GM19043 (cell line): ENCODE measurements around the gene VSTM2L.

Source experiments
- ATAC-seq: cut with Tn5 transposase; IDR thresholded peaks from one replicate; pipeline ENCODE4 v1.9.1; 2021; ENCODE audit warnings: low read depth; ENCODE audit not compliant: unreplicated experiment

VSTM2L gene

GRCh38 chr20:37917461-37917860 lies 14.5 kb downstream of the VSTM2L start:
- ATAC-seq = no peak

DNA sequence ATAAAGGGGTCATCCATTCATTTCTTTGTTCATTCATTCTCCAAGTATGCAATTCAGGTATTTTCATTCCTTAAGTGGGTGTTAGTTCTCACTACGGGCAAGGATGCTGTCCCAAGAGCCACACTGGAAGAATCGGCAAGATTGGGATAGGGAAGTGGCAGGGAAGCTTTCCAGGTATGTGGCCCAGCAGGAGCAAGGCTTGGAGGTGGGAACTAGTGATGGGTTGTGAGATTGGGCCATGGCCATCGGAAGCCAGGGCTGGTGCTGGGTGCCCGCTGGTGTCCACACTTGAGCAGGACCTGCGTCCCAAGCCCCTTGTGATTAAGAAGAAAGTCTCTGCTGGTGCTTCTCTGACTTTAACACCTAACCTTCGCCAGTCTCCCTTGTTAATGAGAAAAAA lies 15.1 kb downstream of the VSTM2L start:
- no peak for ATAC-seq

DNA sequence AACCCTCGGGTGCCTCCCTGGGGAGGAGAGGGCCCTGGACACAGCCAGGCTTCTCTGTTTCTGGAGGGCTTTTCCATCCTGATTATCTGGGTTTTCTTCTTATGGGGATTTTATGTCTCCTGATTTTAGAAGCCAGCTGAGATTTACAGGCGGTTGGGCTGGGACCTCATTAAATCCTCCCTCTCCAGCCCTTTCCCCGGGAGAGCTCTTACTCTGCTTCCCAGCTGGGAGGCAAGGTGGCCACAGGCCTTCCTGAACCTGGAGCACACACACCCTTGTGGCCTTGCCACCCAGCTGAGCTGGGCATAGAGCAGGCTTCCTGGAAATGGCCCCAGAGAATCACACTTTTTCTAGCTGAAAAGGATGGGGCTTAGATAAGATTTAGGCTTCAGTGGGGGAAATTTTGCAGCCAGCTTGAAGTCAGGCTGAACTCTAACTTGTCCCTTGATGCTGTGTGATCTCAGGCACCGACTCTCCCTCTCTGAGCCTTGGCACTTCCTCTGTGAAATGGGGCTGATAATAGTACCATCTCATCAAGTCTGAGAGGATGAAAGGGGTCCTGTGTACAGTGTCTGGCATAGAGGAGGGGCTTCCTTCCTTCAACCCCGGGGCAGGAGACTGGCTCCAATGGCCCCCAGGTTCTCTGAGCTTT lies 16.6 kb downstream of the VSTM2L start:
- ATAC-seq = no peak

DNA sequence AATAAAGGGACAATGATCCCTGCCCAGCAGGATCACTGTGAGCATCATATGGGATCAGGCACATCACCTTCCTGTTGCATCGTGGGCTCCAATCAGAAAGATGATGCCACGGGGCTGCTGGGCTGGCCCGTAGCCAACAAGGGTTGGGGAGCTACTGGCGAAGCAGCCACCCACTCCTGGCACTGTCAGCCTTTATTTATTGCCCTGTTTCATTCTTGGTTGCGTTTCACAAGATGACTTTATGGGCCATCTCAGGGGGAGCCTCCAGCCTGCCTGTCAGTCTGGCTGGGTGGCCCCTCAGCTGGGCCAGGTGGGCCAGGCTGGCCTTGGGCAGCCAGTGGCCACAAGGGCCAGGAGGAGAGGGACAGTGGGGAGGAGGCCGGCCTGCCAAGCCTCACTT lies 17.3 kb downstream of the VSTM2L start:
- ATAC-seq = no peak

GRCh38 chr20:37920679-37921322 lies 17.9 kb downstream of the VSTM2L start:
- no peak for ATAC-seq

DNA sequence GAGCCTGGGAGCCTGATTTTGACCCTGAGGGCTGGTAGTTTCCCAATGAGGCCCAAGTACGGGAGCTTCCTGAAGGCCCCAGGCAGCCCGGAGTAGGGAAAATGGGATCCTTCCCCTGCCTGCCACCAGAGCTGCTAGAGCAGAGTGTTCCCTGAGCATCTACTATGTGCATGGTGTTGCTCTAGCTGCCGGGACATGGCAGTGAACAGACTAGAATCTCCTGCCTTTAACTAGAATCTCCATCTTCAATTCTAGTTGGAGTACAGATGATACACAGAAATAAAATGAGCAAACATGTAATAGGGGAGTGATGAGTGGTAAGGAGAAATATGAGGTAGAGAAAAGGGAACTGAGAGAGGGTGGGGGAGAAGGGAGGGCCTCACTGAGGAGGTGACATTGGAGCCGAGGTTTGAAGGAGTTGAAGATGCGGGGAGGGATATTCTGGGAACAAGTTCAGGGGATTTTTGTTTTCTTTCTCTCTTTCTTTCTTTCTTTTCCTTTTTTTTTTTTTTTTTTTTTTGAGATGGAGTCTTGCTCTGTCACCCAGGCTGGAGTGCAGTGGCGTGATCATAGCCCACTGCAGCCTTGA lies 18.5 kb downstream of the VSTM2L start:
- peak; percentile 43 for ATAC-seq

DNA sequence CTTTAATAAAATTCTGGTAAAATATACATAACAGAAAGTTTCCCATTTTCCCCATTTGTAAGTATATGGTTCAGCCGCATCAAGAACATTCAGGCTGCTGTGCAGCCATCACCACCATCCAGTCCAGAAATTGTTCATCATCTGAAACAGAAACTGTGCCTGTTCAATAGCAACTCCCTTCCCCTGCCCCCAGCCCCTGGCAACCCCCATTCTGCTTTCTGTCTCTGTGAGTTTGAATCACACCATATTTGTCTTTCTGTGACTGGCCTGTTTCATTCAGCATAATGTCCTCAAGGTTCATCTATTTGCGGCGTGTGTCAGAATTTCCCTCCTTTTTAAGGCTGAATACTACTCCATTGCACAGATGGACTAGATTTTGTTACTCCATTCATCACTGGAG lies 19.1 kb downstream of the VSTM2L start:
- ATAC-seq = peak; percentile 66

DNA sequence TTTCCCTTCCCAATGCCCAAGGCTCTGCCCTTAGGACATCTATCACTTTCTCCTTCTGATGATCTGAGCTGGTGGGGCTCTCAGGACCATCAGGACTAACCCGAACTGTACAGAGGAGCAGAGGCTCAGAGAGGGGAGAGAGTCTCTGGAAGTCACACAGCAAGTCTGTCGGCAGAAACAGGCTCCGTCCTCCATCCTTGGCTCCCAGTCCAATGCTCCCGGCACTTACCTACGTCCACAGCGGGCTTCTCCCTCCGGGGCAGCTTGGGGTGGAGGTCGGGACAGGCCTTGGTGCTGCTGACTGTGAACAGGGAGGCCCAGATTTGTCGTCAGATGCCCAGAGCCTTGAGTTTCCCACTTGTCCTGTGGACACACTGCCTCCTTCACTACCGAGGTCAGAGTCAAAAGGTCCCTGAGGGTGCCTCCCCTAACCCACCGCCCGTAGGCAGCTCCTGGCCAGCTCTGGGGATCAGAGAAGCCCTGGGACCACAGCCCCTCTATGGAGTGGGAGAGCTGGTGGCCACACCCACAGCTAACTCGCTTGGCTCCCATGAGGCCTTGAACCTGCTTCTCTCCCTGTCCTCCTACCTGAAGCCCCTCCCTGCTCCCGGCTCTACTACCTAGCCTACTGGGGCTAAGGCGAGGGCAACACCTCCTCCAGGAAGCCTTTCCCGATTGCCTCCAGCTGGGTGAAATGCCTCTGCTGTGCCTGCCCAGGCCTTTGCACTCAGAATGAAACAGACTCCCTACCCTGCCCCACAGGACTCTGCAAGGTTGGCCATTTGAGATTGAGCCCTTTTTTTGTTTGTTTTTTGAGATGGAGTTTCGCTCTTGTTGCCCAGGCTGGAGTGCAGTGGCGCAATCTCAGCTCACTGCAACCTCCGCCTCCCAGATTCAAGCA lies 22.6 kb downstream of the VSTM2L start:
- no peak for ATAC-seq

- ATAC-seq = no peak
Observed at GRCh38 chr20:37926612-37927011, 23.7 kb downstream of the VSTM2L start.

- ATAC-seq = no peak
Observed at GRCh38 chr20:37927410-37928095, 24.6 kb downstream of the VSTM2L start.

- no peak for ATAC-seq
Observed at GRCh38 chr20:37928996-37929682, 26.2 kb downstream of the VSTM2L start.

GRCh38 chr20:37929683-37930014 lies 26.7 kb downstream of the VSTM2L start:
- no peak for ATAC-seq

GRCh38 chr20:37931153-37931922 lies 28.4 kb downstream of the VSTM2L start:
- ATAC-seq = no peak

GRCh38 chr20:37932074-37932473 lies 29.1 kb downstream of the VSTM2L start:
- no peak for ATAC-seq

DNA sequence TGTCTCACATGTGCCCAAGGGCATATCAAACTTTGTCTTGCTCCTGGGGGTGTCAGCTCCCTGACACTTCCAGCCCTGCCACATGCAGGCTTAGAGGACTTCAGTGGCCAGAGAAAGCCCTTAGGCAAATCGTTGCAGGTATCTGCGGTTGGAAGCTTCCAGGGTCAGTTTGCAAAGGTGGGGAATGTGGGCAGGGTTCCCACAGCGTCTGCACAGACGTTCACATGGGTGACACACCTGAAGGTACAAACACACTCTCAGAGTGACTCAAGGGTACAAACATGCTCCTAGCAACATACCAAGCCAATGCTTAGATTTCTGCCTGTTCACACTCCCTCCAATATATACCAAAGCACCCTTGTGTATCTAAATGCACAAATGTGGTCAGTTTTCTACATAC lies 30.0 kb downstream of the VSTM2L start:
- no peak for ATAC-seq

- ATAC-seq = no peak
Observed at GRCh38 chr20:37933786-37934633, 31.1 kb downstream of the VSTM2L start.

DNA sequence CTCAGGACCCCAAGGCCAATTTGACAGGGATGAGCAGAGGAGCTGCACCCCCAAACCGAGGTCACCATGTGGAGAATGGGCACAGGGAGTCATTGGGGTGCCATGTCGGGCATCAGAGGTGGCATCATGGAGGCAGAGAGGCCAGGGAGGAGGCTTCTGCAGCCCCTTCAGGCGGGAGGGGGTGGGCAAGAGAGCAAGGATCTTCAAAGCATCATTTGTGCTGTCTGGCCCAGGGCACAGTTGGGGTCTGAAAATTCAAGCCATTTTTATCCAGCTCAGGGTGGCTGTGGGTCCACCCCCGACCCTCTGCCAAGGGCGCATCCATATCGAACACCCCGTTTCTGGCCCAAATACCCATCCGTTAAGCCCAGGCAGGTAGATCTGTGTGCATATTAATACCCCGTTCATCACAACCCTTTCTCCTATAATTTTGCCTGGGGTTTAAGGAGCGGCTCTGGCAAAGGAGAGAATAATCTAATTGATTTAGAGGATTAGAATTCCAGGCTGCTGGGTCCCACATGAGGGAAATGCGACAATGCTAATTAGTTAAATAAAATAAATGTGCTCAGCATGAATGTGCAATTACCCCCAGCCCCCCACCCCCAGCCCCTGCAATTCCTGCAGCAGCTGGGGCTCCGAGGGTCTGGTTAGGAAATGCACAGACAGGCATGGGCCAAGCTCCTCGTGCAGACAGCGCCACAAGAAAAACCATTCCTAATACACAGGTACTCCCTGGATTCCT lies 31.9 kb downstream of the VSTM2L start:
- no peak for ATAC-seq

- ATAC-seq = no peak
Observed at GRCh38 chr20:37935435-37935834, 32.5 kb downstream of the VSTM2L start.
